ENCODE measurements around the gene LHFPL3. TPM values are rescaled to one million over a fixed set of nuclear protein-coding genes. Genes with fewer than 3 reads are reported as not detected.

LHFPL3 gene
- total and polyA plus RNA-seq, 9 donors, result 0.04 to 0.53 (median 0.27) TPM; not detected in 4

DNA sequence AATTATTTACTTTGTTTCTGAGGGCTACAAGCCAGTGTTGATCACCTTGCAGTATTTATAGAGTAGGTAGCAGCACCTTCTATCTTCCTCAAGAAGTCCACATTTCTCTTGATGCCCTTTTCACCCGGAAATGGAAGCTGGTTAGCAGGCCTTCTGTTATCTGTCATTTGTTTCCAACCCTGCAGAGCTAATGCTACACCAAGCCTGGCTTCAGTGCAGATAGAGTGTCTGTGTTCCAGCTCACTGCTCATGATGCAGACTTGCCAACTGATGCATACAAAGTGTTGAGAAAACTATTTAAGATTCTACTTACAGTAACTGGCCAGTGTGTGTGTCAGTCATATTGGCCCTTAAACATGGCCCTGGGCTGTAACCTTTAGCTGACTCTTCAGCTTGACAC is 301.0 kb downstream of the LHFPL3 start:
- no peak overlapping the region for H3K27ac ChIP-seq
- H3K4me3 ChIP-seq, result no peak overlapping the region
- no peak for DNase-seq
- no peaks in the 10 kb centered on the region for H3K9me3 ChIP-seq
- no peaks in the 10 kb centered on the region for H3K4me1 ChIP-seq (ENCODE audit: insufficient read depth)
- intact Hi-C loops (cut with DNase I), result no loop called here
- no peaks in the 10 kb centered on the region for H3K27me3 ChIP-seq
- no peaks in the 10 kb centered on the region for H3K36me3 ChIP-seq
- TF ChIP-seq, protein P1, sequence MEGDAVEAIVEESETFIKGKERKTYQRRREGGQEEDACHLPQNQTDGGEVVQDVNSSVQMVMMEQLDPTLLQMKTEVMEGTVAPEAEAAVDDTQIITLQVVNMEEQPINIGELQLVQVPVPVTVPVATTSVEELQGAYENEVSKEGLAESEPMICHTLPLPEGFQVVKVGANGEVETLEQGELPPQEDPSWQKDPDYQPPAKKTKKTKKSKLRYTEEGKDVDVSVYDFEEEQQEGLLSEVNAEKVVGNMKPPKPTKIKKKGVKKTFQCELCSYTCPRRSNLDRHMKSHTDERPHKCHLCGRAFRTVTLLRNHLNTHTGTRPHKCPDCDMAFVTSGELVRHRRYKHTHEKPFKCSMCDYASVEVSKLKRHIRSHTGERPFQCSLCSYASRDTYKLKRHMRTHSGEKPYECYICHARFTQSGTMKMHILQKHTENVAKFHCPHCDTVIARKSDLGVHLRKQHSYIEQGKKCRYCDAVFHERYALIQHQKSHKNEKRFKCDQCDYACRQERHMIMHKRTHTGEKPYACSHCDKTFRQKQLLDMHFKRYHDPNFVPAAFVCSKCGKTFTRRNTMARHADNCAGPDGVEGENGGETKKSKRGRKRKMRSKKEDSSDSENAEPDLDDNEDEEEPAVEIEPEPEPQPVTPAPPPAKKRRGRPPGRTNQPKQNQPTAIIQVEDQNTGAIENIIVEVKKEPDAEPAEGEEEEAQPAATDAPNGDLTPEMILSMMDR (IDR thresholded peaks at IDR 0.05), result no peak
- TF ChIP-seq POLR2A (IDR thresholded peaks at IDR 0.05), result no peak
- no peak for TF ChIP-seq EP300 (IDR thresholded peaks at IDR 0.05)
- WGBS, 3 donors, result 46 to 81% (median 57%) methylated on average over 1 of the region's 1 CpG

DNA sequence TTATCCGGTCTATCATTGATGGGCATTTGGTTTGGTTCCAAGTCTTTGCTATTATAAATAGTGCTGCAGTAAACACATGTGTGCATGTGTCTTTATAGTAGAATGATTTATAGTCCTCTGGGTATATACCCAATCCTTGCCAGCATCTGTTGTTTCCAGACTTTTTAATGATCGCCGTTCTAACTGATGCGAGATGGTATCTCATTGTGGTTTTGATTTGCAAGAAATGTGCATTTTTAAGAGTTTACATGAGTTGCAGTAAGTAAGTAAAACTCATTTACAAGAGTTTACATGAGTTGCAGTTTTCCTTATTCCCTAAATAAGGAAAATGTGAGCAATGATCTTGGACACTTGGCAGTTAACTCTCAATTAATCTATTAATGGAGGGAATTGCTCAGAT is 312.1 kb downstream of the LHFPL3 start:
- Histone ChIP-seq H3K27me3 (no peaks in the 10 kb centered on the region), H3K27ac (no peak overlapping the region), H3K4me3 (no peak overlapping the region), H3K4me1 (ENCODE audit: insufficient read depth) (no peaks in the 10 kb centered on the region), H3K9me3 (no peaks in the 10 kb centered on the region), H3K36me3 (no peaks in the 10 kb centered on the region)
- intact Hi-C loops (cut with DNase I), result no loop called here
- 87 to 96% (median 90%) methylated on average over 4 of the region's 4 CpGs for WGBS, 3 donors
- TF ChIP-seq, protein P1 (IDR thresholded peaks at IDR 0.05), result no peak
- no peak for TF ChIP-seq EP300 (IDR thresholded peaks at IDR 0.05)
- no peak for DNase-seq

DNA sequence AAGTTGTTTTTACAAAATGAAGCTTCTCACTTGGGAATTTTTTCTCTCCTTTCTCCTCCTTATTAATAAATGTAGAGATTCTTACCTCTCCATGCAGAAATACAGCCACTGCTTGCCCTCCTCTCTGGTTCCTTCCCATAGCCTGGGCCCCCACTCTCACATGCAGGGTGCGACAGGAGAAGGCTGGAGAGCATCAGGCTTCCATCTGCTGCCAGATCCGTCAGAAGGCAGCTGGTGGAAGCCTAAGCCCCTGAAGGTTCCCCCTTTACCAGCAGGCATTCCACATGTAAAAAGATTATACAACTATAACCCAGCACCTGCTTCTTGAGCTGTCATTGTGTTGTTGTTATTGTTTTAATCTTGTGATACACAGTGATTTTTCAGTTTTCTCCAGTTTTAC is 314.2 kb downstream of the LHFPL3 start:
- no peaks in the 10 kb centered on the region for H3K9me3 ChIP-seq
- no peaks in the 10 kb centered on the region for H3K36me3 ChIP-seq
- 14 to 44% (median 18%) methylated on average over 2 of the region's 2 CpGs for WGBS, 3 donors
- H3K27me3 ChIP-seq, result no peaks in the 10 kb centered on the region
- H3K27ac ChIP-seq, result no peak overlapping the region
- TF ChIP-seq, protein P1 (IDR thresholded peaks at IDR 0.05), result no peak
- TF ChIP-seq POLR2A (IDR thresholded peaks at IDR 0.05), result no peak
- DNase-seq, result no peak
- intact Hi-C loops (cut with DNase I), result no loop called here
- no peaks in the 10 kb centered on the region for H3K4me1 ChIP-seq (ENCODE audit: insufficient read depth)
- H3K4me3 ChIP-seq, result no peak overlapping the region

DNA sequence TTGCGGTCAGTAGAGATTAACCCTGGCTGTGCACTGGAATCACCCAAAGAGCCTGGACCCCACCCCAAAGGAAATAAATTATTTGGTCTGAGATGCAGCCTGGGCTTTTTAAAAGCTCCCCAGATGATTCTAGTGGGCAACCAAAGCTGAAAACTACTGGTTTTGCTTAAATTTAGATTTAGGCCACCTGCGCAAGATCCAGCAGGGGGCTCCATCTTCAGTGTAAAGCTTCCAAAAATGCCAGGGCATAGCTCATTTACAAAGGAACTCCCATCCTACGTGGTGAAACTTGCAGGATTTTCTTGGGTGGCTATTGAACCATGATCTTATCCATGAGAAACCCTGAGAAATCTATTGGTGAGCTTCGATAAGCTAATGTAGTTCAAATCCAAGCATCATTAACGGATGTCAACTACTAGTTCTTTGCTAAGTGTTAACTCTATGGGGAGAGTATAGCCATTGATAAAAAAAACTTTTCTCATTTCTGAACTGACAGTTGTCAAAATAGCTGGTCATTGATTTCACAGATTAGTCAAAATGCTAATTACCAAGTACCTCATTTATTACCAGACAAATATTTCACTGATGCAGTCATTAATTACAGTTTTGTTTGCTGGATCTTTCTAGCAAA is 315.3 kb downstream of the LHFPL3 start:
- Histone ChIP-seq H3K9me3 (no peaks in the 10 kb centered on the region), H3K4me1 (ENCODE audit: insufficient read depth) (no peaks in the 10 kb centered on the region), H3K27me3 (no peaks in the 10 kb centered on the region), H3K36me3 (no peaks in the 10 kb centered on the region), H3K4me3 (no peak overlapping the region), H3K27ac (no peak overlapping the region)
- no peak for DNase-seq
- TF ChIP-seq POLR2A (IDR thresholded peaks at IDR 0.05), result no peak
- TF ChIP-seq, protein P1 (IDR thresholded peaks at IDR 0.05), result no peak
- no peak for TF ChIP-seq EP300 (IDR thresholded peaks at IDR 0.05)
- WGBS, 3 donors, result 48 to 59% (median 51%) methylated on average over 5 of the region's 5 CpGs
- intact Hi-C loops (cut with DNase I), result no loop called here
